NCI-H446 treated with DMSO at 0.1 percent for 48 hours (cell line): Measurements from ENCODE around the gene ANKRD13B.

Experiments used
- DNase-seq: peaks from one replicate; lab custom pipeline; 2025; lab: John Stamatoyannopoulos, UW

The ANKRD13B gene

DNA sequence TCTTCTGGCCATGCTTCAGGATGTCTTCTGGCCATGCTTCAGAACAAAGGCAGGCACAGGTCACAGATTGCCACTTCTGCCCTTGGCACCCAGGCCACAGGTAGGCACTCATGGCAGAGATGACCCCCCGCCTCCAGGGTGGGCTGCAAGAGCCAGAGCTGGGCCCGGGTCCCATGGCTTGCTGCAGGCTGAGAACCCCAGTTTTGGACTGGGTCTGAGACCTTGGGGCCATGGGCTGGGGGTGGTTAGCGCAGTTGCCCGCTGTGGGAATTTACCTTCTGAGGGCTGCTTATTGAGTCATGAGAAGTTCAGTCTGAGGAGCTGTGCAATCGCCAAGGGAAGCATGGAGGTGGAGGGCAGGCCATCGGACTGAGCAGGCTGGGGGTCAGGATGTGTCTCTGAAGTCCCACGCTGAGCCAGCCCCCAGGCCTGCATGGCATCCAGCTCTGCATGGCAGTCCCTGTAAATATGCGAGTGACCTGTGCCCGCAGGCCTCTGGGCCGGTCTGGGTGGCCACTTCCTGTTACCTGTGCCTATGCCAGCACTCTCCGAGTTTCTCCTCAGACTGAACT, 1.7 kb downstream of the ANKRD13B start:
- no peak for DNase-seq

DNA sequence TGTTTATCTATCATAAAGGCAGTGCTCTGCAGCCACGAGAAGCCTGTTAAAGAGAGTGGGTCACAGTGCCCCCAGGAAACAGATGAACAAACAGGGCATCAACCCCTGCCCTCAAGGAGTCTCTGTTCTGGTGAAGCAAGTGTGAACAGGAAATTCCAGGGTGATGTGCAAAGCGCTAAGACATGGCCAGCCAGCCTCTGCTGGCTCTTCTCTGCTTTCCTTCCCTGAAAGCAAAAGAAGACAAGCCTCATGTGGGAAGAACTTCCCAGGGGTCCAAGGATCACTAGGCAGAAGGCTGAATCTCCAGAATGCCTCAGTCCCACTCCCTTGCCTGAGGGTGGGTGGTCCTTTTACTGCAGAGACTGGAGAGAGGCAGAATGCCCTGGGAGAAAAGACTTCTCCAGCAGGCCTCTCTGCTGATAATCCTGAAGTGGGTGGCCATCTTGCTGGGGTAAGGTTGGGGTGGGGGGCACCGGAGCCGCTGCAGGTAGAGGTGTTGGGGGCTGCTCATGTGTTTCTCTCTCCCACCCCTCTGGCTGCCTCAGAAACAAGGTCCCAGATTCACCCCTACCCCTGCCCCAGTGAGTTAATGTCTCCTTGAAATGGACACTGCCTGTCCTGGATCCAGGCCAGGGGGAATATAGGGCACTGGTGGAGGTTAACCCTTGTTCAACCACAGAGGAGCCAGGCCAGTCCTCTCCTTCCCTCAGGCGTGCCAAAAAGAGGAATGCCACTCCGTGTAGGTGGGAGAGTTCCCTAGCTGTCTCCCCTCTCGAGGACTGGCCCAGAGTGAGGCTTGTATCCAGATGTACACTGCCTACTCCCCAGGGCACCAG, 2.4 kb downstream of the ANKRD13B start:
- DNase-seq: no peak

DNA sequence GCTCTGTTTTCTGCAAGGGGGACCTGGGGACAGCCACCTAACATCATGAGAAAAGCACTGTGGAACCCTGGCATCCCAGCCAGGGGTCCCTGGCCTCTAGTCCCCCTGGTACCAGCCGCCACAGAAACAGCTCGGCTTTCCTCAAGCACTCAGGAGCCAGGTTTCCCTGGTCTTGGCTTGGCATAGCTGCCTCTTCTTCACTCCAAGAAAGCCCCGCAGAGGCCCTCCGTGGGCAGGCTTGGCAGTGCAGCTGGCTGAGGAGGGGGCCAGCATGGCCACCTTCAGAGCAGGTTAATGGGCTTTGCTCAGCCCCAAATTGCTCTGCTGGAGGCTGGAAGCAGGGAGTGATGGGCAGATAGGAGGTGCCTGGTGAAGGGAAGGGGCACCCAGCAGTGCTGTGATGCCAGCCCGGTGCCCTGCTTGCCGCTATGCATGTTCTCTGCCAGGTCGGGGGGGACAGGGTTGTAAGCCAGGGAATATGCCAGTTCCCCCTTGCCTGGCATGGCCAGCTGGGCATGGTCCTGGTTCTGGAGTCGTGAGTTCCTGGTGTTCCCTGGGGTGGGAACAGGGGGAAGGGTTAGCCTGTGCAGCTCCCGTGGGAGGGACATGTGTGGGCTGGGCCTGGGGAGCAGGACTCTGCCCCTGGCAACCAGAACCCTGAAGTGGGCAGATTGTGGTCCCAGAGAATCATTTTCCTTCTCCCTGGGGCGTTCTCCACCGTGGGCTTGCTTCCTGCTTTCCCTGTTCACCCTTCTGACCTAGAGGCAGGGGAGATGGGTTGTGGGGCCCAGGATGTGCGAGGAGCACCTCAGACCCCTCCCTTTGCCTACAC, 3.2 kb downstream of the ANKRD13B start:
- no peak for DNase-seq

DNA sequence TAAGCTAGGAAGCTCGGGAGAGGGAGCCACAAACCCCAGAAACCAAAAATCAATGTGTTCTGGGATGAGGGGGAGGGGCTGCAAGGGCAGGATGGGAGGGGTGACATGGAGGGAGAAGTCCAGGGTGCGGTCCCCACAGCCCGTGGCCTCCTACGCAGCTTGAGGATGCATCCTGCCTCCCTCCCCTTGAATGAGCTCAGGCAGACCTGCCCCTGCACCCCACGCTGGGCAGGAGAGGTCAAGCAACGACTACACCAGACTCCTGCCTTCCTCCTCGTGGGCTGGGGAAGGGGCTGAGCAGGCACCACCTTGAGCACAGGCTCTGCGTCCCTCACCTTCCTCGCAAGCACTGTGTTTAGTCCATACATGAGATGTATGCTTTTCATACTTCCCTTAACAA, 3.9 kb downstream of the ANKRD13B start:
- no peak for DNase-seq

DNA sequence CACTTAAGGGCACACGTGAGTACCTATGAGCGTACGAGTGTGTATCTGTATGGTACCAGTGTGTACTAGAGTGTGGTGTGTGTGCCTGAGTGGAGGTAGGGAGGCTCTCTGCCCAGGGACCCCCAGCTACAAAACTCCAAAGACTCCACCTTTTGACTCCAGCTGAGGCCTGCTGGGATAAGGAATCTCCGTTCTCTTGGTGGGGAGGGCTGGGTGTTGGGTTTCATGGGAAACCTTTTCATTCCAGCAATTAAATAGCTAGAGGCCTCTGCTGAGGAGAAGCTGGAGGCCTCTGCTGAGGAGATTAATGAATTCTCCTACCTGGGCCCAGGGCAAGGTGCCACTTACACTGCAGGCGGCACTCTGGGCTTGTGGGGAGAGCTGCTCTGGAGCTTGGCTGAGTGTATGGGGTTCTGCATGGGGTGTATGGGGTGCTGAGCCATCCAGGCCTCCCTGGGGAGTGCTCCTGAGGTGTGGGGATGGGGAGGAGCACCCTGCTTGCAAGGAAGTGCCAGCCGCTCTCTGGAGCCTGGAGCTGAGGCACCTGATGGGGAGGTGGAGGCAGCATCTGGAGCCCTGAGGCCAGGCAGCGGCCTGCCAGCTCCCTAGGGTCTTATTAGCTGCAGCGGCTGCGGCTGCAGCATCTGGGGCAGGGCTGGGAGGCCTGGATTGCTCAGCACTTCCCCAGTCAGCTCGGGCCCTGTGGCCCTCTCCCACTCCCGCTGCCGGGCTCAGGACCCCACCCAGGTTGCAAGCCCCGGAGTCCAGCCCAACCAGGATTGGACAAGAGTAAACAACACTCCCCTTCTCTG, 4.6 kb downstream of the ANKRD13B start:
- no peak for DNase-seq

DNA sequence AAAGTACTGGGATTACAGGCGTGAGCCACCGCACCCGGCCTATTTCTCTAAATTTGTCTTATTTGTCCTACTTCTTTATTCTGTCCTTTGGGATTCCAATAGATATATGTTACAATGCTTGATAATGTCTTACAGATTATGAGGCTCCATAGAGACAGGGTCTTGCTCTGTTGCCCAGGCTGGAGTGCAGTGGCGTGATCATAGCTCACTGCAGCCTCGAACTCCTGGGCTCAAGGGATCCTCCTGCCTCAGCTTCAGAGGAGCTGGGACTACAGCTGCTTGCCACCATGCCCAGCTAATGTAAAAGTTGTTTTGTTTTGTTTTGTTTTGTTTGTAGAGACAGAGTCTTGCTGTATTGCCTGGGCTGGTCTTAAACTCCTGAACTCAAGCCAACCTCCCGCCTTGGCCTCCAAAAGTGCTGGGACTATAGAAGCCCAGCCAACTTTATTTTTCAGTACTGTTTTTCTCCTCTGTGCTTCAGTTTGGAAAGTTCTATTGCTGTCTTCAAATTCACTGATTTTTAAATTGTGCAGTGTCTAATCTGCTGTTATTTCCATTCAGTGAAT, 10.3 kb downstream of the ANKRD13B start:
- no peak for DNase-seq

DNA sequence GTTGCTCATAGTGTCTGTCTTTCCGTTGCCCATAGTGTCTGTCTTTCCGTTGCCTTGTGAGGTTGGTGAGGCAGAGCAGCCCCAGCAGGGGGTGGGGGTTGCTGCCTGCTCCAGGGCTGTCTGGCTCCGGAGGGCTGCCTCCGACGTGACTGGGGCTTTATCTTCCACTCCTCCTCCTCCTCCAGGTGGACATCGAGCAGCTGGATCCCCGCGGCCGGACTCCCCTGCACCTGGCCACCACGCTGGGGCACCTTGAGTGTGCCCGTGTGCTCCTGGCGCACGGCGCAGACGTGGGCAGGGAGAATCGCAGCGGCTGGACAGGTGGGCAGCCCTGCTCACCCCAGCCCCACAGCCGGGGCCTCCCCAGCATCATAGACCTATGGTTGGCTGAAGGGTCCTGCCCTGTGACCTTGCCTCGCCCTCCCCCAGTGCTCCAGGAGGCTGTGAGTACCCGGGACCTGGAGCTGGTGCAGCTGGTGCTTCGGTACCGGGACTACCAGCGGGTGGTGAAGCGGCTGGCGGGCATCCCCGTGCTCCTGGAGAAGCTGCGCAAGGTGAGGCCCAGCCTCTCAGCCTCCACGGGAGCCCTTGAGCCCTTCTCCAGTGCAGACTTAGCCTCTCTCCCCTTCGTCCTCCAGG, 14.7 kb downstream of the ANKRD13B start:
- DNase-seq: no peak

DNA sequence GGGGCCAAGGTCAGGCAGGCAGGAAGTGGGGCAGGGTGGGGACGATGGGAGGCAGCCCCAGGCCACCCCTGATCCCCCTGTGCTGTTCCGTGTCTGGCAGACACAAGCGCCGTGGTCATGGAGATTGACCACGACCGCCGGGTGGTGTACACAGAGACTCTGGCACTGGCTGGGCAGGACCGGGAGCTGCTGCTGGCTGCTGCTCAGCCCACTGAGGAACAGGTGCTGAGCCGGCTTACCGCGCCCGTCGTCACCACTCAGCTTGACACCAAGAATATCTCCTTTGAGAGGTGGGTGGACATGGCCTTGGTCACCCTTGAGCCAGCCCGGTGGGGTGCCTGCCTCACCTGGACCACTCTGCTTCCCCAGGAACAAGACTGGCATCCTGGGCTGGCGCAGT, 16.1 kb downstream of the ANKRD13B start:
- DNase-seq: no peak

DNA sequence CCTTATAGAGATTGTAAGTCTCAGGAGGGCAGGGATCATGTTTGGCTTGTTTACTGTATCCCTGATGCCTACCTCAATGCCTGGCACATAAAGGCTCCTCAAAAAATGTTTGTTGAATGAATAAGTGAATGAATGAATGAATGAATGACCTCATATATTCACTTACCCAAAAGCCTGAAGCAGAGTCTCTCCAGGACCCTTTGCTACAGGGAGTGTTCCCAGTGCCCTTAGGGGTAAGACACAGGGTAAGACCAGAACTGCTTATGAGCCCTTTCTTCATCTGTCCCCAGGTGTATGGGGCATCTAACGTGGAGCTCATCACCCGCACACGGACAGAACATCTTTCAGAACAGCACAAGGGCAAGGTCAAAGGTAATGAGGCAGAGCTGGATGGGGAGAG, 17.5 kb downstream of the ANKRD13B start:
- DNase-seq: no peak

DNA sequence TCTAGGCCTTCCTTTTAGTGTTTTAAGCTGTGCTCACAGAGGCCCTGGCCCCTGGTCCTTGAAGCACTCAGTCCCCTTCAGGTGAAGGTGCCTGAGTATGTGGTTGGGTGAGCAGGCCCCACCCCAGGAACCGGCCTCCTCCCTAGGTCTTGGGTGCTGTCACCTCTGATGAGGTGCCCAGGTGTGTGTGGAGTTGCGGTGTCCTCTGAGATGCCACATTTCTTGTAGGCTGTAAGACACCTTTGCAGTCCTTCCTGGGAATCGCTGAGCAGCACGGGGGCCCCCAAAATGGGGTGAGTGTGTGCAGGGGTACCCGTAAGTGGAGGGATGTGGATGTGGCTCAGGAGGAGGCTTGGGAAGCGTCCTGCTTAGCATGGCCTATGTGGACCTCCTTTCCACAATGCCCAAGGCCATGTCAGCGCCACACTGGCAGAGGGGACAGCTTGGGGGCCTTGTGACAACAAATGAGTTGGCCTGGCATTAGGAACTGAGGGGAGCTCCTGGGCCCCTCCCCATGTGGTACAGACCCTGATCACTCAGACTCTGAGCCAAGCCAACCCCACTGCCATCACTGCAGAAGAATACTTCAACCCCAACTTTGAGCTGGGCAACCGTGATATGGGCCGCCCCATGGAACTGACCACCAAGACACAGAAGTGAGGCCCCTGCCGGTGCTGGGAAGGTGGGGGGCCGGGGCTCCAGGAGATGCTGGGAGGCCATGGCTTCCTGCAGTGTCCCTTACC, 18.6 kb downstream of the ANKRD13B start:
- DNase-seq: no peak

DNA sequence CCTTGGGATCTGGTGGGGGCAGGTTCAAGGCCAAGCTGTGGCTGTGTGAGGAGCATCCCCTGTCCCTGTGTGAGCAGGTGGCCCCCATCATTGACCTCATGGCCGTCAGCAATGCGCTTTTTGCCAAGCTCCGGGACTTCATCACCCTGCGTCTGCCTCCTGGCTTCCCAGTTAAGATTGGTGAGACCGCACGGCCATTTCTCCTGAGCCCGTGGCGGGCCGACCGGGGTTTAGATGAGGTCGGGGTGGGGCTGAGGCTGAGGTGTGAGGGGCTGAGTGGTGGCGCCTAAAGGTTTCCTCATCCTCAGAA, 19.1 kb downstream of the ANKRD13B start:
- DNase-seq: no peak

DNA sequence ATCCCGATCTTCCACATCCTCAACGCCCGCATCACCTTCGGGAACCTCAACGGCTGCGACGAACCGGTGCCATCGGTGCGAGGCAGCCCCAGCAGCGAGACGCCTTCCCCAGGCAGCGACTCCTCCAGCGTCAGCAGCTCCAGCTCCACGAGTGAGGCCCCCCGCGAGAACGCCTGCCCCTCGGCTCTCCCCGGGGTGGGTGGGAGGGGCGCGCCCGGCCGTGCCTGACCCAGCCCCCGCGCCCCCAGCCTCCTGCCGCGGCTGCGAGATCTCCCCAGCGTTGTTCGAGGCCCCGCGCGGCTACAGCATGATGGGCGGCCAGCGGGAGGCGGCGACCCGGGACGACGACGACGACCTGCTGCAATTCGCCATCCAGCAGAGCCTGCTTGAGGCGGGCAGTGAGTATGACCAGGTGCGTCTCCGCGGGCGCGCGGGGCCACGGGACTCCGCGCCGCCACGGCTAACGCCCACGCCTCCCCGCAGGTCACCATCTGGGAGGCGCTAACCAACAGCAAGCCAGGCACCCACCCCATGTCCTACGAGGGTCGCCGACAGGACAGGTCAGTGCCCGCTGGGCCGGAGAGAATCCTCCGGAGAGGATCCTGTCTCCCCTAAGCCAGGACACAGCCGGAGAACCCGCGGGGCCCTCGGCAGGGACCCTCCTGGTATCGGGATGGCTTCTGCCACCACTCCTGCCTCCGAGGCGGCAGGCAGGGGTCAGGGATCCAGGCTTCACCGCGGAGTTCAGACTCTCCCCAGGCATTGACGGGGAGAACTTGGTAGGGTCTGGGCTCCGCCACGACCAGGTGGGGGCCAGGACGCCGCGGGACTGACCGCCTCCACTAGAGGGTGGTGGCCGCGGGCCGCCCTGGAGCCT, 19.7 kb downstream of the ANKRD13B start:
- no peak for DNase-seq

DNA sequence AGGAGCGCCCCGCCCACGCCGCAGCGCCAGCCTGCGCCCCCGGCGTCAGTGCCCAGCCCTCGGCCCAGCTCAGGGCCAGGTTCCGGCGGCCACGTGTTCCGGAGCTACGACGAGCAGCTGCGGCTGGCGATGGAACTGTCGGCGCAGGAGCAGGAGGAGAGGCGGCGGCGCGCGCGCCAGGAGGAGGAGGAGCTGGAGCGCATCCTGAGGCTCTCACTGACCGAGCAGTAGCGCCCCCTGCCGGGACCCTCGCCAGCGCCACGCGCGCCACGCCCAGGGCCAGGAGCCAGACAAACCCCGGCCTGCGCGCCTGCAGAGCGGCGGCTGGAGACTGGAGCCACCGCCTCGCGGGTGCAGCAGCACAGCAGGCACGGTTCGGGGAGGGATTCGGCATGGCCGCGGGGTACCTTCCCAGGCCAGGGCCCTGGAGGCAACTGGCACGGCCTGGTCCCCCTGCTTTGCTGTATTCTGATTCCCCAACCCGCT, 20.5 kb downstream of the ANKRD13B start:
- no peak for DNase-seq

DNA sequence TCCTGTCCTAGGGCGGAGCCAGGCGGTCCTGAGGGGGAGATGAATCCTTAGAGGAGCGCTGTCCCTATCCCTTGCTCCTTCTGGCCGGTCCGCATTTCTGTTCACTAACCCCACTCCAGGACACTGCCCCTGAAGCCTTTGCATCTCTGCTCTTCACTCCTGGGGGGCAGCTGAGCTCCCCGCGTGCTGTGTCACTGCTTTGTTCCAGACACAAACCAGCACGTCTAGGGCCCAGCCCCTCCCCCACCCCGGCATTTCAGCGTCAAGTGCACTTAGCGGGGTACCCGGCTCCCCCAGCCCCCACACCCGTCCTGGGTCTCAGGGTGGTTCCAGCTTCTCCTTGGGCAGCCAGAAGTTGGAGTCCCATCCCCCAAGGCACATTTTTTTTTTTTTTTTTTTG, 20.9 kb downstream of the ANKRD13B start:
- no peak for DNase-seq

DNA sequence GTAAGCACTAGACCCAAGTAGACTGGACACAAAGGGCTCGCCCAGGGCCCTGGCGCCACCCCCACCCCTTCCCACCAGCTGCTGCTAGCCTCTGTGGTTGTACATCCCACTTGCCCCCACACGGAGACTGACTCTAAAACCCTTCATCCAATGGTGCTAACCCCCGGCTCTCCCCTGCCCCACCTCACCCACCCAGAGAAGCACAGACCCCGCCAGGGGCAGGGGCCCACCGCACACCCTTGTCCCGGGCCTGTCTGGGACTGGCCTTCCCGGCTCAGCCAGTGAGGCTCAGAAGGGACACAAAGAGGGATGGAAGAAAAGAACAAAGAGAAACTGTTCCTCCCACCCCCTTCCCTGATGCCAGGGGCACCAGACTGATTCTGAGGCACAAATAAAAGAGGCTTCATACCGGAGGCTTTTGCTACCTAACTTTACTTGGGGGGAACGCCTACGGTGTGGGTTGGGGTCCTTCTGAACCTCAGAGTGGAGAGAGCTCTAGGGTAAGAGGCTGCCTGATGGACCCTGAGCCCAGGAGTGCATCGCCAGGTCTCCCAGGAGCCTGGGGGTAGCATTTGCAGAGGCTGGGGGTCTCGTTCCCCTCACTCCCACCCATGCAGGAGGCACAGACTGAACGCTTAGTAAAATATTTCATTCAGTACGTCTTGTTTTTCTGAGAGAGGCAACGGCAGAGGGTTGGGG, 21.6 kb downstream of the ANKRD13B start:
- DNase-seq: no peak

DNA sequence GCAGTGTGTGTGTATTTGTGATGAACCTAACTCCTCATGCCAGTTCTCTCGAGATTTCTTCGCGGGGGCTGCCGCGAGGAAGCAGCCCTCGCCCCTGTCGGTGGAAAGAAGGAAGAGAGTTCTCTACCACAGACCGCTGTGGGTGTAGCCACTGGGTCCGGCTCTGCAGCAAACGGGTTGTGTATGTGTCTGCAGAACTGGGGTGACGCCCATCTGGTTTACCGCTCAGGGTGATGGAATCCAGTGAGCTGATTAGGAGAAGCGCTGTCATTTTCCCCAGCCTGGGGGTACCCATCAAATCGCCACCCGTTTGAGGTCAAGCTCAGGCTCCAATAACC, 22.1 kb downstream of the ANKRD13B start:
- no peak for DNase-seq

DNA sequence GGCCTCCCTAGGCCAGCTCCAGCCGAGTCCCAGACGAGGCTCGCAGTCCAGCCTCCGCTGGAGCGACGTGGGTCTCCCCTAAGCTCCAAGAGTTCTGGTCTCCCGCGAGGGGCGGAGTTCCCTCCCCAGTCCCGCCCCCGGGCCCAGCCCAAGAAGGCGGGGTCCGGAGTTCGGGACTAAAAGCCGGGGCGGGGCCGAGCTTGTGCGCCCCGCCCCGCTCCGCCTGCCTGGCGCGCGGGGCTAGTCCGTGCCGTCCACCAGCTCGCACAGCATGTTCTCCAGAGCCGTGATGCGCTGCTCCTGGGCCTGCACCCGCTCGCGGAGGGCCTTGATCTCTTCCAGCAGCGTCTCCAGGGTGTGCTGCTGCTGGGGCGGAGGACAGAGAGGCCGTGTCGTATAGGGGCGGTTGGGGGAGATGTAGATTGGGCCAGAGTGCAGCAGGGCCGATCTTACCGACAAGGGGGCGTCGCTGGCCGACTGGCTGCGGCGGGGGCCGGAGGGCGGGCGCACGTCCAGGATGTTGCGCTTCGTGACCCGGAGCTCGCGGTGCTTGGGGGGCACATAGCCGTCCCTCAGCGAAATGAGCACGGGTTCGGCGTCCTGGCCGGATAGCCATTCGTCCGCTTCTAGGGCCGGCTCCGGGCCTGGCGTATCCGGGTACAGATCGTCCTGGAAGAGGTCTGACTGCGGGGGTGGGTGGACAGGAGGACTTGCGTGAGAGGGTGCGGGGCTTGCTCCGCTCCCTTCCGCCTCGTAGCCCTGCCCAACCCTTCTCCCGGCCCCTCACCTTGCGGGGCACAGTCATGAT, 22.8 kb downstream of the ANKRD13B start:
- DNase-seq: no peak
